NB4 (cell line): ENCODE measurements around the gene TCERG1L.

Source experiments
- CTCF ChIP-seq: IDR thresholded peaks from one replicate; pipeline ENCODE4 v1.5.1; 2012; ENCODE audit warnings: low read depth, low read length
- MAX ChIP-seq: IDR thresholded peaks from 2 replicates; pipeline ENCODE4 v1.6.1; 2011; ENCODE audit warnings: low read depth, low read length
- POLR2A ChIP-seq: IDR thresholded peaks from 2 replicates; pipeline ENCODE4 v1.6.1; 2011; ENCODE audit warnings: mild to moderate bottlenecking; ENCODE audit not compliant: insufficient read length; ENCODE audit errors: extremely low read depth

GRCh38 chr10:131049016-131049415, 262.5 kb downstream of the TCERG1L start:
- no peak for TF ChIP-seq CTCF
- TF ChIP-seq POLR2A: no peak
- no peak for TF ChIP-seq MAX
